WTC11 (cell line): ENCODE measurements around the gene GAK. TPM values are rescaled to one million over a fixed set of nuclear protein-coding genes. Genes with fewer than 3 reads are reported as not detected.

Source experiments
- ATAC-seq: fragments of 200-7000 bp; cut with Tn5 transposase; 2 replicates; pipeline ENCODE4 v1.10.0; 2021; ENCODE audit warnings: mild to moderate bottlenecking, moderate library complexity
- CTCF ChIA-PET: fragments of 300-600 bp; sonication (Branson Sonifier 250); formaldehyde crosslinking; loops from one replicate; lab custom pipeline; 2021; ENCODE audit warnings: antibody characterized with exemption; lab: Charles Lee
- POLR2A ChIA-PET: fragments of 350-600 bp; sonication (Branson Sonifier 250); formaldehyde crosslinking; loops from one replicate; lab custom pipeline; 2021; ENCODE audit warnings: antibody characterized with exemption; lab: Charles Lee
- DNase-seq: peaks from one replicate; pipeline ENCODE4 v3.0.0; 2021; ENCODE audit warnings: low spot score
- H3K27ac Mint-ChIP-seq: 2 replicates; pipeline ENCODE4 v1.8.0; 2021; ENCODE audit warnings: mixed read lengths
- H3K27me3 Mint-ChIP-seq: 2 replicates; pipeline ENCODE4 v1.8.0; 2021; ENCODE audit warnings: low read depth, mild to moderate bottlenecking, moderate library complexity, mixed read lengths
- H3K36me3 Mint-ChIP-seq: 2 replicates; pipeline ENCODE4 v1.8.0; 2021; ENCODE audit warnings: mixed read lengths
- H3K4me1 Mint-ChIP-seq: 2 replicates; pipeline ENCODE4 v1.8.0; 2022; ENCODE audit warnings: mixed read lengths
- H3K4me3 Mint-ChIP-seq: 2 replicates; pipeline ENCODE4 v1.8.0; 2021; ENCODE audit warnings: mild to moderate bottlenecking, moderate library complexity, mixed read lengths
- H3K9me3 Mint-ChIP-seq: 2 replicates; pipeline ENCODE4 v1.8.0; 2021; ENCODE audit warnings: mixed read lengths
- ARID4B ChIP-seq: sonication (generic); formaldehyde crosslinking; IDR thresholded peaks from 2 replicates; pipeline ENCODE4 v1.8.0; 2023; ENCODE audit warnings: missing genetic modification reagents, mild to moderate bottlenecking, borderline replicate concordance
- CDX4 ChIP-seq: fragments of 250-450 bp; sonication (Bioruptor Pico); IDR thresholded peaks from 2 replicates; pipeline ENCODE4 v1.9.0; 2021; ENCODE audit warnings: moderate library complexity, mild to moderate bottlenecking, inconsistent platforms, borderline replicate concordance
- E2F4 ChIP-seq: sonication (generic); formaldehyde crosslinking; IDR thresholded peaks from 2 replicates; pipeline ENCODE4 v1.8.1; 2022; ENCODE audit warnings: low read depth, mild to moderate bottlenecking, moderate library complexity, missing genetic modification reagents, borderline replicate concordance
- FOXP1 ChIP-seq: sonication (generic); formaldehyde crosslinking; IDR thresholded peaks from 2 replicates; pipeline ENCODE4 v1.8.0; 2022; ENCODE audit warnings: missing genetic modification reagents, mild to moderate bottlenecking, moderate library complexity, borderline replicate concordance
- MLX ChIP-seq: sonication (generic); formaldehyde crosslinking; IDR thresholded peaks from 2 replicates; pipeline ENCODE4 v1.8.1; 2023; ENCODE audit warnings: mild to moderate bottlenecking, missing genetic modification reagents, moderate library complexity
- SMAD4 ChIP-seq: sonication (generic); formaldehyde crosslinking; IDR thresholded peaks from 2 replicates; pipeline ENCODE4 v1.8.0; 2022; ENCODE audit warnings: mild to moderate bottlenecking, missing genetic modification reagents
- USF2 ChIP-seq: sonication (generic); formaldehyde crosslinking; IDR thresholded peaks from 2 replicates; pipeline ENCODE4 v1.8.1; 2023; ENCODE audit warnings: mild to moderate bottlenecking, missing genetic modification reagents, moderate library complexity
- ZBTB43 ChIP-seq: sonication (generic); formaldehyde crosslinking; IDR thresholded peaks from 2 replicates; pipeline ENCODE4 v1.8.1; 2023; ENCODE audit warnings: mild to moderate bottlenecking, missing genetic modification reagents
- ZNF121 ChIP-seq: sonication (generic); formaldehyde crosslinking; IDR thresholded peaks from 2 replicates; pipeline ENCODE4 v1.8.0; 2023; ENCODE audit warnings: missing genetic modification reagents
- ZNF138 ChIP-seq: sonication (generic); formaldehyde crosslinking; conservative IDR thresholded peaks from 2 replicates; pipeline ENCODE4 v1.8.1; 2022; ENCODE audit warnings: mild to moderate bottlenecking, moderate library complexity, missing genetic modification reagents
- ZNF219 ChIP-seq: sonication (generic); formaldehyde crosslinking; IDR thresholded peaks from 2 replicates; pipeline ENCODE4 v1.8.0; 2023; ENCODE audit warnings: missing genetic modification reagents, mild to moderate bottlenecking, borderline replicate concordance
- ZNF232 ChIP-seq: sonication (generic); formaldehyde crosslinking; IDR thresholded peaks from 2 replicates; pipeline ENCODE4 v1.8.0; 2022; ENCODE audit warnings: mild to moderate bottlenecking, missing genetic modification reagents
- ZNF281 ChIP-seq: sonication (generic); formaldehyde crosslinking; IDR thresholded peaks from 2 replicates; pipeline ENCODE4 v1.8.0; 2023; ENCODE audit warnings: mild to moderate bottlenecking, missing genetic modification reagents
- ZNF396 ChIP-seq: fragments of 250-450 bp; sonication (Bioruptor Pico); IDR thresholded peaks from 2 replicates; pipeline ENCODE4 v1.8.0; 2021; ENCODE audit warnings: mild to moderate bottlenecking, moderate library complexity, borderline replicate concordance
- ZNF425 ChIP-seq: fragments of 250-450 bp; sonication (Bioruptor Pico); conservative IDR thresholded peaks from 2 replicates; pipeline ENCODE4 v1.9.0; 2021; ENCODE audit warnings: mild to moderate bottlenecking
- total RNA-seq: library from RNA; stranded (reverse); gene quantifications from 3 replicates; pipeline ENCODE4 v1.2.3, GENCODE V29; 2021
- TF ChIP-seq, protein P1 (sequence below): sonication (generic); formaldehyde crosslinking; IDR thresholded peaks from 2 replicates; pipeline ENCODE4 v1.8.1; 2022; ENCODE audit warnings: mild to moderate bottlenecking, moderate library complexity, missing genetic modification reagents
- TF ChIP-seq, protein P2 (sequence below): sonication (generic); formaldehyde crosslinking; conservative IDR thresholded peaks from 2 replicates; pipeline ENCODE4 v1.8.1; 2022; ENCODE audit warnings: mild to moderate bottlenecking, missing genetic modification reagents

Gene GAK
- total RNA-seq, 1 experiment from 2014 or later, result 121 TPM

DNA sequence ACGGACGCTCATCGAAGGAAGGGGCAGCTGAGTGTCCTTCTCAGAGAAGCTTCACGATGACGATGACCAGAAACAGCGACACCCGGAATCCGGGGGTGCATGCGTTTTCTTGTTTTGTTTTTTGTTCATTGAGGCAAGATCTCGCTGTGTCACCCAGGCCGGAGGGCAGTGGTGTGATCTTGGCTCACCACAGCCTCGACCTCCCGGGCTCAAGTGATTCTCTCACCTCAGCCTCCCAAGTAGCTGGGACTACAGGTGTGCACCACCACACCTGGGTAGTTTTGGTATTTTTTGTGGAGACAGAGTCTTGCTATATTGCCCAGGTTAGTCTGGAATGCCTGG, 21.4 kb upstream of the GAK start:
- ChIA-PET POLR2A (no interaction called here), CTCF (no interaction called here)
- Mint-ChIP-seq H3K4me1 (no peaks in the 10 kb centered on the region), H3K4me3 (no peak overlapping the region), H3K36me3 (no peaks in the 10 kb centered on the region), H3K27me3 (no peaks in the 10 kb centered on the region), H3K9me3 (no peaks in the 10 kb centered on the region), H3K27ac (no peak overlapping the region)
- no peak for TF ChIP-seq ZNF425 (CRISPR knock-in tag)
- TF ChIP-seq ZNF232 (CRISPR knock-in tag), result no peak
- TF ChIP-seq ZNF219 (CRISPR knock-in tag), result no peak
- TF ChIP-seq FOXP1, result no peak
- no peak for TF ChIP-seq USF2 (CRISPR knock-in tag)
- TF ChIP-seq, protein P1, sequence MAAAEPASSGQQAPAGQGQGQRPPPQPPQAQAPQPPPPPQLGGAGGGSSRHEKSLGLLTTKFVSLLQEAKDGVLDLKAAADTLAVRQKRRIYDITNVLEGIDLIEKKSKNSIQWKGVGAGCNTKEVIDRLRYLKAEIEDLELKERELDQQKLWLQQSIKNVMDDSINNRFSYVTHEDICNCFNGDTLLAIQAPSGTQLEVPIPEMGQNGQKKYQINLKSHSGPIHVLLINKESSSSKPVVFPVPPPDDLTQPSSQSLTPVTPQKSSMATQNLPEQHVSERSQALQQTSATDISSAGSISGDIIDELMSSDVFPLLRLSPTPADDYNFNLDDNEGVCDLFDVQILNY (CRISPR knock-in tag), result no peak
- TF ChIP-seq, protein P2, sequence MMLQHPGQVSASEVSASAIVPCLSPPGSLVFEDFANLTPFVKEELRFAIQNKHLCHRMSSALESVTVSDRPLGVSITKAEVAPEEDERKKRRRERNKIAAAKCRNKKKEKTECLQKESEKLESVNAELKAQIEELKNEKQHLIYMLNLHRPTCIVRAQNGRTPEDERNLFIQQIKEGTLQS, result no peak
- TF ChIP-seq E2F4 (CRISPR knock-in tag), result no peak
- TF ChIP-seq SMAD4 (CRISPR knock-in tag), result no peak
- TF ChIP-seq ZNF121, result no peak
- TF ChIP-seq ZNF138 (CRISPR knock-in tag), result no peak
- TF ChIP-seq ARID4B (CRISPR knock-in tag), result no peak
- TF ChIP-seq MLX (CRISPR knock-in tag), result no peak
- TF ChIP-seq ZNF281 (CRISPR knock-in tag), result no peak
- TF ChIP-seq CDX4, result no peak
- no peak for TF ChIP-seq ZBTB43 (CRISPR knock-in tag)
- no peak for TF ChIP-seq ZNF396 (CRISPR knock-in tag)
- no peak for DNase-seq
- no peak for ATAC-seq
